Stimulated activated CD8-positive, alpha-beta memory T cell treated with anti-CD3 and anti-CD28 coated beads, Interleukin-12 subunit alpha, Interleukin-12 subunit beta, amount 100 ng/mL, for 1 hour (primary cell): Measurements from ENCODE around the gene HSFX3.
"Not testable (repeated sequence)": the region's sequence is repeated elsewhere in the genome, so short reads cannot be mapped to it uniquely, and the experiment has no call there.

Source experiments
- DNase-seq: peaks from one replicate; pipeline ENCODE4 v3.0.0-alpha.2; 2020; ENCODE audit warnings: low read depth

The HSFX3 gene

GRCh38 chrX:149545545-149546543, 3.9 kb downstream of the HSFX3 start:
- DNase-seq = not testable (repeated sequence)

- DNase-seq = no peak
Measured at GRCh38 chrX:149541521-149542047, 8.1 kb downstream of the HSFX3 start.

DNA sequence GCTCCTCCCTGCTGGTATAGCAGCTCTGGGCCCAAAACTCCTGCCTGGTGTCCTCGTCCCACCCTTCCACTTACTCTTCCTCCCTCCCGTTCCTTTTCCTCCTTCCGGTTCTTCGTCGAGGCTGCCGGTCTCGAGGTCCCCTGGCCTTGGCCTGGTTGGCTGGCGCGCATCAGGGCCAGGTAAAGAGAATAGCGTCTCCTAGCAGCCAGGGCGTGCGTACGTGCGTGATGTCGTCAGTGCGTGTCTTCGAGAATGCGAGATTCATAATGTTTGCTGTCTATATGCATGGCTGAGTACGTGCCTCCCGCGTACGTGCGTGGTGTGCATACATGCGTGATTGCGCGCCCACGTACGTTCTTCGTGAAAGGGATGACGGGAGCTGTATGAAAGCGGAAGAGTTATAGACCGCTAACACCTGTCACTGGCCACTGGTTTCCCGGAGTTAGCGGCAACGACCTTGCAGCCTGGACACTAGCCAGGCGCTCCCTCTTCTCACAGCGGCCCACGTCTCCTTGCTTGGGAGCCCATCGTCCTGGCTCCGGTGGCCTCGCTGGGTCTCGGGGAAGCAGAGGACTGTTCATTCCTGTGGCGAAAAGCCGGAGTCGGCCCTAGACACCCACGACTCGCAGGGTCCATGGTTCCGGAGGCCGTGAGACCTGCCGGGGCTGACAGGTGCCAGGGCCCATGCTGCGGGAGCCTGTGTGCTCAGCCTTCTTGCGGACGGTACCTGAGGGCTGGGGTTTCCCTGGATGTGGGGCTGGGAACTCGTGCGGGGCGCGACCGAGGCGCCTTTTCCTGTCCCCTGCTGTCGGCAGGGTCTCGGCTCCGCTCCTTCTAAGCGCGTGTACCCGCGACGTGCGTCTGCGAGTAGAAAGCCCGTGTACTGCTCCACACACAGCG, 8.9 kb downstream of the HSFX3 start, which contains the start of gene EOLA1:
TSS of gene EOLA1 (plus strand) at position 392 of the 900 bp plus-strand sequence. CDS start 4,619 bp downstream, outside the sequence.
- DNase-seq = peak; percentile 75

GRCh38 chrX:149540131-149540620, 9.5 kb downstream of the HSFX3 start:
- DNase-seq = peak; percentile 84

GRCh38 chrX:149539283-149540130, 10.2 kb downstream of the HSFX3 start:
- DNase-seq = peak; percentile 73

GRCh38 chrX:149537474-149537873, 12.2 kb downstream of the HSFX3 start:
- not testable (repeated sequence) for DNase-seq

- not testable (repeated sequence) for DNase-seq
Measured at GRCh38 chrX:149534926-149535602, 14.7 kb downstream of the HSFX3 start.

DNA sequence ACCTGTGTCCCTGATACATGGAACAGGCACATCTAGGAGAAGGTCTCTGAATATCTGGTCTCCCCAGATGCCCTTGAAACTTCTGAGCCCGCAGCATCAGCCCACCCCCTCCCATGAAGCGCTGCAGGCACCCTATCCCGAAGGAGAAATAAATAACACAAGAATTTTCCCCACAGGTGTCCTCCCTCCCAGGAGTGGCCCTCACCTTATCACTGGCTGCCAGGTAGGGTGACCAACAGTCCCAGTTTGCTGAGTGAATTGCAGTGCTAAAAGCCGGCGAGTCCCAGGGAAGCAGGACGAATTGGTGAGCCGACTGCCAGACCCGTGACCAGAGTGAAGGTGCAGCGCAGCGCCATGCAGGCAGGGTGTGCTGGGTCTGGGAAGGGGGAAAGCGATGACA, 15.7 kb downstream of the HSFX3 start:
- DNase-seq = not testable (repeated sequence)

DNA sequence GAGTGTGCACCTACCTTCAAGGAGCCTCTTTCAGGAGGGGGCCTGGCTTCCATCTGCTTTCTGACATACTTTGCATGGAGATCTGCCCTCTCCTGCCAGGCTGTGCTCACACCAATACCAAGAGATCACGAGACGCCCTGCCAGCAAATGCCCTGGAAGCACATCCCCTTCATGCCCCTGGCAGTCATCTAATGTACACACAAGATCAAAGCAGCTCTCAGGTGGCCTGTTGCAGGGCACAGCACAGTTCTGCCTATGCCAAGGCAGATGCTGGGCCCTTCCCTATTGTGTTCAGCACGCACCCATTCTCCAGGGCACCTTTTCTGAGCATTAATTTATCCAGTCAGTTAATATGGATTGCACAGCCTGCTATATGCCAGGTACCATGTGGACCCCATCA, 16.9 kb downstream of the HSFX3 start:
- not testable (repeated sequence) for DNase-seq

GRCh38 chrX:149531599-149531998, 18.1 kb downstream of the HSFX3 start:
- DNase-seq = no peak

- no peak for DNase-seq
Measured at GRCh38 chrX:149528381-149528780, 21.3 kb downstream of the HSFX3 start.

GRCh38 chrX:149527705-149528104, 22.0 kb downstream of the HSFX3 start:
- no peak for DNase-seq

- not testable (repeated sequence) for DNase-seq
Measured at GRCh38 chrX:149526318-149527033, 23.2 kb downstream of the HSFX3 start.

- not testable (repeated sequence) for DNase-seq
Measured at GRCh38 chrX:149525903-149526302, 23.8 kb downstream of the HSFX3 start.

- DNase-seq = peak; percentile 45
Measured at GRCh38 chrX:149525389-149525788, 24.3 kb downstream of the HSFX3 start.

DNA sequence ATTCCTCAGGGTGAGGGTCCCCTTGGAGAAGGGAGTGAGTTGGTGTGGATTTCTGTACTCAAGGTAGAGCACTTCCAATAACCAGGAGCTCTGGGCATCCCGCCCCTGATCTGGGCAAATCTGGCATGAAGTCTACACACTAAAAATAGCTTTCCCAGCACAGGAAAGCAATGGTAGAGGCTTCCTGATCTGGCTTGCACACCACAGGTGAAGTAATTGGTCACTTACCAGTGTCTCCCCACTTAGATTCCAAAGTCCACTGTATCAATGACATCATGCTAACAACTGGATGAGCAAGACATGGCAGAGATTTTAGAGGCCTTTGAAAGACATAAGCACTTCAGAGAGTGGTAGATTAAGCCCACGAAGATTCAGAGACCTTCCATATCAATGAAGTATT, 26.8 kb downstream of the HSFX3 start:
- DNase-seq = no peak

- DNase-seq = no peak
Measured at GRCh38 chrX:149521438-149521837, 28.3 kb downstream of the HSFX3 start.

DNA sequence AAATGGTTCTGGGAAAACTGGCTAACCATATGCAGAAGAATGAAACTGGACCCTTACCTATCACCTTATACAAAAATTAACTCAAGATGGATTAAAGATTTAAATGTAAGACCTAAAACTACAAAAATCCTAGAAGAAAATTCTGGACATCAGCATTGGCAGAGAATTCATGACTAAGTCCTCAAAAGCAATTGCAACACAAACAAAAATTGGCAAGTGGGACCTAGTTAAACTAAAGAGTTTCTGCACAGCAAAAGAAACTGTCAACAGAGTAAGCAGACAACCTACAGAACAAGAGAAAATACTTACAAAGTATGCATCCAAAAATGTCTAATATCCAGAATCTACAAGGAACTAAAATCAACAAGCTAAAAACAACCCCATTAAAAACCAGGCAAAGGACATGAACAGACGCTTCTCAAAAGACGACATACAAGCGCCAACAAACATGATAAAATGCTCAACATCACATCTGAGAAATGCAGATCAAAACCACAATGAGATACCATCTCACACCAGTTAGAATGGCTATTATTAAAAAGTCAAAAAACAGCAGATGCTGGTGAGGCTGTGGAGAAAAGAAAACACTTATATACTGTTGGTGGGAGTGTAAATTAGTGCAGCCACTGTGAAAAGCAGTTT, 29.0 kb downstream of the HSFX3 start:
- DNase-seq = not testable (repeated sequence)

- DNase-seq = no peak
Measured at GRCh38 chrX:149518236-149518635, 31.5 kb downstream of the HSFX3 start.
